CD14-positive monocyte (primary cell): Measurements from ENCODE around the gene OAT. TPM values are rescaled to one million over a fixed set of nuclear protein-coding genes. Genes with fewer than 3 reads are reported as not detected.
"Not testable (repeated sequence)": the region's sequence is repeated elsewhere in the genome, so short reads cannot be mapped to it uniquely, and the experiment has no call there.

ENCODE experiments used
- DNase-seq, 3 donors: peaks; one replicate each; pipeline ENCODE4 v3.0.0-alpha.2; 2011 to 2022
- H2AFZ ChIP-seq: 2 replicates; pipeline ENCODE4 v1.6.0; 2012; ENCODE audit warnings: mild to moderate bottlenecking, low read depth, low read length, inconsistent platforms; ENCODE audit not compliant: insufficient read depth, poor library complexity, severe bottlenecking
- H3K27ac ChIP-seq, 2 donors: 1 replicate in 1 of 2; 2 replicates in 1 of 2; pipeline ENCODE4 v1.5.1; 2012 to 2013; ENCODE audit warnings: low read length in 2 of 2, control low read depth in 1 of 2, inconsistent platforms in 1 of 2, low read depth in 1 of 2, mild to moderate bottlenecking in 1 of 2
- H3K27me3 ChIP-seq, 2 donors: one replicate each; pipeline versions ENCODE4 v1.6.0 to v1.6.1; 2011 to 2013; ENCODE audit warnings: low read length in 2 of 2; ENCODE audit not compliant: control insufficient read depth in 2 of 2, insufficient read depth in 2 of 2
- H3K36me3 ChIP-seq, 2 donors: replicated peaks in 1 of 2; 1 replicate in 1 of 2; 2 replicates in 1 of 2; pipeline versions ENCODE4 v1.5.1 to v1.6.1; 2012 to 2013; ENCODE audit warnings: low read length in 2 of 2, control low read depth in 1 of 2, inconsistent platforms in 1 of 2, mild to moderate bottlenecking in 1 of 2; ENCODE audit not compliant: insufficient read depth in 2 of 2, control insufficient read depth in 1 of 2
- H3K4me1 ChIP-seq, 2 donors: 1 replicate in 1 of 2; 2 replicates in 1 of 2; pipeline versions ENCODE4 v1.5.1 to v1.6.1; 2012 to 2013; ENCODE audit warnings: low read length in 2 of 2, control low read depth in 1 of 2, inconsistent platforms in 1 of 2, mild to moderate bottlenecking in 1 of 2, moderate library complexity in 1 of 2; ENCODE audit not compliant: insufficient read depth in 2 of 2, control insufficient read depth in 1 of 2
- H3K4me2 ChIP-seq: replicated peaks from 2 replicates; pipeline ENCODE3; 2012; ENCODE audit warnings: low read length, moderate library complexity, mild to moderate bottlenecking; ENCODE audit not compliant: poor library complexity, severe bottlenecking; ENCODE audit errors: extremely low read depth
- H3K4me3 ChIP-seq, 3 experiments: fragments of 200-600 bp in 1 of 3; sonication (generic) in 1 of 3; replicated peaks in 1 of 3; 1 replicate in 2 of 3; 2 replicates in 1 of 3; pipeline ENCODE4 v1.5.1; 2011 to 2013; ENCODE audit warnings: low read length in 3 of 3, mild to moderate bottlenecking in 3 of 3, control low read depth in 2 of 3, low read depth in 2 of 3, inconsistent platforms in 1 of 3, moderate library complexity in 1 of 3
- H3K79me2 ChIP-seq: 2 replicates; pipeline ENCODE4 v1.6.0; 2012; ENCODE audit warnings: mild to moderate bottlenecking, control low read depth, inconsistent platforms, low read length, moderate library complexity; ENCODE audit not compliant: insufficient read depth
- H3K9ac ChIP-seq: 2 replicates; pipeline ENCODE4 v1.6.0; 2017; ENCODE audit warnings: low read length, mild to moderate bottlenecking; ENCODE audit not compliant: insufficient read depth, poor library complexity, severe bottlenecking
- H3K9me3 ChIP-seq, 2 donors: replicated peaks in 1 of 2; 1 replicate in 1 of 2; 2 replicates in 1 of 2; pipeline versions ENCODE4 v1.5.1 to v1.6.1; 2012 to 2013; ENCODE audit warnings: low read length in 2 of 2, control low read depth in 1 of 2; ENCODE audit not compliant: control insufficient read depth in 1 of 2, insufficient read depth in 1 of 2
- H4K20me1 ChIP-seq: 2 replicates; pipeline ENCODE4 v1.6.0; 2012; ENCODE audit warnings: mild to moderate bottlenecking, low read length, control low read depth, moderate library complexity; ENCODE audit not compliant: insufficient read depth
- H3K27ac Mint-ChIP-seq, 7 donors: one replicate each; pipeline ENCODE4 v1.8.0; 2020; ENCODE audit warnings: mild to moderate bottlenecking in 7 of 7, mixed read lengths in 7 of 7, moderate library complexity in 6 of 7, inconsistent platforms in 2 of 7
- H3K27me3 Mint-ChIP-seq, 3 donors: one replicate each; pipeline ENCODE4 v1.8.0; 2021 to 2022; ENCODE audit warnings: low read depth in 3 of 3, mild to moderate bottlenecking in 3 of 3, mixed read lengths in 3 of 3, moderate library complexity in 3 of 3, inconsistent platforms in 1 of 3
- H3K36me3 Mint-ChIP-seq, 2 donors: one replicate each; pipeline ENCODE4 v1.8.0; 2020; ENCODE audit warnings: mixed read lengths in 2 of 2, inconsistent platforms in 1 of 2, mild to moderate bottlenecking in 1 of 2
- H3K4me1 Mint-ChIP-seq: one replicate; pipeline ENCODE4 v1.8.0; 2020; ENCODE audit warnings: mild to moderate bottlenecking, mixed read lengths
- H3K4me3 Mint-ChIP-seq, 2 donors: one replicate each; pipeline ENCODE4 v1.8.0; 2020; ENCODE audit warnings: mild to moderate bottlenecking in 2 of 2, mixed read lengths in 2 of 2, moderate library complexity in 1 of 2
- H3K9me3 Mint-ChIP-seq, 7 donors: one replicate each; pipeline ENCODE4 v1.8.0; 2020 to 2022; ENCODE audit warnings: mixed read lengths in 7 of 7, mild to moderate bottlenecking in 6 of 7, moderate library complexity in 6 of 7, inconsistent platforms in 2 of 7
- WGBS: methylation state at CpG from one replicate; pipeline ENCODE4 v1.1.5; 2013; ENCODE audit warnings: missing lambda C conversion rate; ENCODE audit not compliant: insufficient coverage; 5-methylcytosine and 5-hydroxymethylcytosine counted together
- intact Hi-C, 2 donors: fragments of 100-400 bp; cut with micrococcal nuclease; formaldehyde crosslinking; loops; one replicate each; pipeline versions ENCODE4 v1.15.0 to v1.15.1; 2023
- polyA plus RNA-seq, 3 donors: library from polyadenylated mRNA; depleted of rRNA in 1 of 3; unstranded in 2 of 3; stranded (reverse) in 1 of 3; fragments of 300-500 nt in 2 of 3; fragments of >200 nt in 1 of 3; fragmentation: Illumina TruSeq in 2 of 3; gene quantifications; 1 replicate in 2 of 3; 2 replicates in 1 of 3; pipeline ENCODE4 v1.2.3, GENCODE V29; 2012 to 2021
- TF ChIP-seq, protein P1 (sequence below): fragments of 200-600 bp; IDR thresholded peaks from one replicate; pipeline ENCODE4 v1.8.0; 2022; ENCODE audit warnings: antibody characterized with exemption, mild to moderate bottlenecking

Gene OAT
- polyA plus RNA-seq, 3 donors = 83.5 to 89.6 (median 87.3) TPM

DNA sequence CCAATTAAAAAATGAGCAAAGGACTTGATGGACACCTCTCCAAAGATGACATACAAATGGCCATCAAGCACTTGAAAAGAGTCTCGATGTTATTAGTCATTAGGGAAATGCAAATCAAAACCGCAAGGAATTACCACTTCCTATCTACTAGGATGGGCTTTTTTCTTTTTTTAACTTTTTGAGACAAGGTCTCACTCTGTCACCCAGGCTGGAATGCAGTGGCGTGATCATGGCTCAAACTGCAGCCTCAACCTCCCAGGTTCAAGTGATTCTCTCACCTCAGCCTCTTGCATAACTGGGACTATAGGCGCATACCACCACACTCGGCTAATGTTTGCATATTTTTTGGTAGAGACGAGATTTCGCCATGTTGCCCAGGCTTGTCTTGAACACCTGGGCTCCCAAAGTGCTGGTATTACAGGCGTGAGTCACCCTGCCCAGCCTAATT lies 17.5 kb upstream of the OAT start:
- H3K9me3 ChIP-seq = no peaks in the 10 kb centered on the region
- H3K9ac ChIP-seq = no peak overlapping the region
- peak; percentile 23 to 59 (median 42) for DNase-seq
- H3K79me2 ChIP-seq = no peaks in the 10 kb centered on the region
- H3K36me3 ChIP-seq = no peaks in the 10 kb centered on the region
- intact Hi-C loops = no loop called here
- H3K4me1 ChIP-seq = peaks cover 0 to 10% of the 10 kb centered on the region in 2 donors
- no peaks in the 10 kb centered on the region for H3K27me3 ChIP-seq
- no peak overlapping the region for H2AFZ ChIP-seq
- Mint-ChIP-seq H3K36me3 (no peaks in the 10 kb centered on the region), H3K27ac (no peak overlapping the region), H3K9me3 (peaks cover 0 to 2% (median 0%) of the 10 kb centered on the region in 7 donors), H3K4me1 (peaks cover 9% of the 10 kb centered on the region), H3K4me3 (peak overlapping the region in 1 of 2 donors; percentile 51), H3K27me3 (peaks cover 15 to 33% (median 22%) of the 10 kb centered on the region in 3 donors)
- 60% methylated on average over 7 of the region's 8 CpGs for WGBS
- H4K20me1 ChIP-seq = no peaks in the 10 kb centered on the region
- no peak overlapping the region for H3K4me2 ChIP-seq
- H3K27ac ChIP-seq = no peak overlapping the region
- no peak overlapping the region for H3K4me3 ChIP-seq
- TF ChIP-seq, protein P1, sequence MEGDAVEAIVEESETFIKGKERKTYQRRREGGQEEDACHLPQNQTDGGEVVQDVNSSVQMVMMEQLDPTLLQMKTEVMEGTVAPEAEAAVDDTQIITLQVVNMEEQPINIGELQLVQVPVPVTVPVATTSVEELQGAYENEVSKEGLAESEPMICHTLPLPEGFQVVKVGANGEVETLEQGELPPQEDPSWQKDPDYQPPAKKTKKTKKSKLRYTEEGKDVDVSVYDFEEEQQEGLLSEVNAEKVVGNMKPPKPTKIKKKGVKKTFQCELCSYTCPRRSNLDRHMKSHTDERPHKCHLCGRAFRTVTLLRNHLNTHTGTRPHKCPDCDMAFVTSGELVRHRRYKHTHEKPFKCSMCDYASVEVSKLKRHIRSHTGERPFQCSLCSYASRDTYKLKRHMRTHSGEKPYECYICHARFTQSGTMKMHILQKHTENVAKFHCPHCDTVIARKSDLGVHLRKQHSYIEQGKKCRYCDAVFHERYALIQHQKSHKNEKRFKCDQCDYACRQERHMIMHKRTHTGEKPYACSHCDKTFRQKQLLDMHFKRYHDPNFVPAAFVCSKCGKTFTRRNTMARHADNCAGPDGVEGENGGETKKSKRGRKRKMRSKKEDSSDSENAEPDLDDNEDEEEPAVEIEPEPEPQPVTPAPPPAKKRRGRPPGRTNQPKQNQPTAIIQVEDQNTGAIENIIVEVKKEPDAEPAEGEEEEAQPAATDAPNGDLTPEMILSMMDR = no peak

DNA sequence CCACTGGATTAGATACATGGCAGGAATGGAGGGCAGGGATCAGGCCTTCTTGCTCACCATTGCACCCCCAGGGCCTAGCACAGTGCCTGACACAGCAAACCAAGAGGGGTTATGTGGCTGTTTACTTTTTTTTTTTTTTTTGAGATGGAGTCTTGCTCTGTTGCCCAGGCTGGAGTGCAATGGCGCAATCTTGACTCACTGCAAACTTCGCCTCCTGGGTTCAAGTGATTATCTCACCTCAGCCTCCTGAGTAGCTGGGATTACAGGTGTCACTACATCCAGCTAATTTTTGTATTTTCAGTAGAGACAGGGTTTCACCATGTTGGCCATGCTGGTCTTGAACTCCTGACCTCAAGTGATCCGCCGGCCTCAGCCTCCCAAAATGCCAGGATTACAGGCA lies 17.0 kb upstream of the OAT start:
- no CpG with 5 or more reads among the region's 4 CpGs for WGBS

More for the DNA sequence above, 17.0 kb upstream of the OAT start:
- H3K36me3 ChIP-seq, H3K27ac ChIP-seq, H3K9ac ChIP-seq, H3K27me3 ChIP-seq, H3K9me3 Mint-ChIP-seq, H3K4me3 ChIP-seq, H3K4me1 Mint-ChIP-seq, intact Hi-C loops, H3K9me3 ChIP-seq, H3K79me2 ChIP-seq, H3K4me3 Mint-ChIP-seq, H4K20me1 ChIP-seq, H3K4me2 ChIP-seq, DNase-seq, H2AFZ ChIP-seq, H3K4me1 ChIP-seq, H3K36me3 Mint-ChIP-seq: not testable (repeated sequence)
- Mint-ChIP-seq H3K27me3 (peaks cover 15 to 35% (median 22%) of the 10 kb centered on the region in 3 donors), H3K27ac (peak overlapping the region in 1 of 7 donors; percentile 25)
